ENCODE results near the gene D2HGDH.
A peak's percentile ranks its signal among the peaks of the same experiment; 100 is the strongest.
"Not testable (repeated sequence)": the region's sequence is repeated elsewhere in the genome, so short reads cannot be mapped to it uniquely, and the experiment has no call there.

Gene D2HGDH

DNA sequence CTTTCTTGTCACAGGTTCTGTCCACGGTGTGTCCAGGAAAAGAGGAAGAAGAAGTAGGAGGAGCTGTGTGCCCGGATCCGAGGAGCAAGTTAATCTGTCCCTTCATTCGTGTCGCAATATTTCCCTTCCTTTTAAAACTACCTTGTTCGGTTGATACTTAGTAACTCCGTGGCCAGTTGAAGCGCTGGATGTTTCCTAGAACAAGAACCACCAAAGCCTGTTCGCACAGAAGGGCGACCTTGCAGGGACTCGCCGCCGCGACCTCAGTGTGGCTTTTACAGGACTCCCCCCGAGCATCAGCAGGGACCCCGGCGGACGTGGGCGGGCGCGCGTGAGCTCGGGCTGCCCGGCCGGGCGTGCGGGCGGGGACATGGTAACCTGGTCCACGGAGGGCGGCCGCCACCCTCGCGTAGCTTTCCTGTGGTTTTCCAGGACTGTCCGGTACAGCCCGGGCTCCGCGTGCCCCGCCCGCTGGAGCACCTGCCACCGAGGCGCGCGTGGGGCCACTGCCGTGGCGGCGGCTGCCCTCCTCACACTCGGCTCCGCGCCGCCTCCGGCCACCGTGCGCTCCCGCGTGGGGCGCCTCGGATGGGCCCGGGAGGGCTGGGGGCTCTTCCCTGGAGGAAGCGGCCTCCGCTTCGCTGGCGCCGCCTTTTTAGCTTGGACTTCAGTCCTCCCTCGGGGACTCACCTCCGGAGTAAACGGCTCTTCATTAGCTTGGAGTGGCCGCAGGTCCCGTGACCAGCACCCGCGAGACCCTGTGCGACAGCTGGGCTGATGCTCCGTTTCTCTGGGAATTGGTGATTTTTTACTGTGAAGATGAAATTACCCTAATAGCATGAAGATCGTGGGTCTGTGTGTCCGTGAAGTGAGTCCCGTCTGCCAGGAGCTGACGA, 9.2 kb upstream of the D2HGDH start:
- no peak for DNase-seq (ENCODE audit: low spot score)

DNA sequence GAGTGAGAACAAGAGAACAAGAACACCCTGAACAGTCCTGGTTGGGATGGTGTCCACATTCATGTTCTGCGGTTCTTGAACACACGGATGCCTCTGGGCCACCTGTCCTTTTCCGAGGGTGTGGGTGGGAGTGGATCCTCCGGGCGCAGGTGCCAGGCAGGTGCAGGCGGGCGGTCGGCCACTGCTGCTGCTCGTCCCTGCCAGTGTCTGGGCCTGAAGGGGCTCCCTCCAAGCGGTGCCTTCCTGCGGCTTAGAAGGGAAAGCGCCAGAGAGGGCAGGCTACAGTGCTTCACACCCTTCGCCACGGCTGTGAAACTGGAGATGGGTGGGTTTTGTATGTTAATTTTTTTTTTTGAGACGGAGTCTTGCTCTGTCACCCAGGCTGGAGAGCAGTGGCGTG, 8.0 kb upstream of the D2HGDH start:
- DNase-seq (ENCODE audit: low spot score), result no peak

- DNase-seq (ENCODE audit: low spot score), result no peak
Measured at GRCh38 chr2:241728000-241728399, 6.4 kb upstream of the D2HGDH start.

DNA sequence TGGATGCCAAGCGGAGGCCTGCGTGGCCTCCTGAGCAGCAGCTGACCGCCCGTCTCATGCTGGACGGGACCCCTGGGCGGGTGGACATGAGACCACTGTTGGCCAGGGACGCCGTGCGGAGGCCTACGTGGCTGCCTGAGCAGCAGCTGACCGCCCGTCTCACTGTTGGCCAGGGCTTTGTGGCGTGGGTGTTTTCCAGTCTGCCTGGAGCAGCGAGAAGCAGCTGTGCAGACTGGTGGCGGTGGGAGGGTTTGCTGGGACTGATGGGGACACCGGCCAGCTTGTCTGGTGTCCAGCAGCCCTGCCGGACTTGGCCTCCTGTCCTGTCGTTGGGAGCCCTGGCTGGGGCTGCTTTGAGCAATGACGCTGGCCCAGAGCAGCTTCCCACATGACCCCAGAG, 5.8 kb upstream of the D2HGDH start:
- DNase-seq (ENCODE audit: low spot score), result no peak

GRCh38 chr2:241729868-241730267, 4.6 kb upstream of the D2HGDH start:
- no peak for DNase-seq (ENCODE audit: low spot score)

GRCh38 chr2:241730671-241731293, 3.6 kb upstream of the D2HGDH start:
- DNase-seq (ENCODE audit: low spot score), result no peak

DNA sequence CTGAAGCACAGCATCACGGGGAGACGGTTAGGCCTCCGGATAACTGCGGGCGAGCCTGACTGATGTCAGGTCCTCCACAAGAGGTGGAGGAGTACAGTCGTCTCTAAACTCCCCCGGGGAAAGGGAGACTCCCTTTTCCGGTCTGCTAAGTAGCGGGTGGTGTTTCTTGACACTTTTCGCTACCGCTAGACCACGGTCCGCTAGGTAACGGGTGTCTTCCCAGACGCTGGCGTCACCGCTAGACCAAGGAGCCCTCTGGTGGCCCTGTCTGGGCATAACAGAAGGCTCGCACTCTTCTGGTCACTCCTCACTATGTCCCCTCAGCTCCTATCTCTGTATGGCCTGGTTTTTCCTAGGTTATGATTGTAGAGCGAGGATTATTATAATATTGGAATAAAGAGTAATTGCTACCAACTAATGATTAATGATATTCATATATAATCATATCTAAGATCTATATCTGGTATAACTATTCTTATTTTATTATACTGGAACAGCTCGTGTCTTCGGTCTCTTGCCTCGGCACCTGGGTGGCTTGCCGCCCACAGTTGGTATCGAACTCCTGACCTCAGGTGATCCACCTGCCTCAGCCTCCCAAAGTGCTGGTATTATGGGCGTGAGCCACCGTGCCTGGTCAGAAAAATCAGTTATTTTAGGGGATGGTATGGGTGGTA, 1.8 kb upstream of the D2HGDH start:
- peak; percentile 57 for DNase-seq (ENCODE audit: low spot score)

DNA sequence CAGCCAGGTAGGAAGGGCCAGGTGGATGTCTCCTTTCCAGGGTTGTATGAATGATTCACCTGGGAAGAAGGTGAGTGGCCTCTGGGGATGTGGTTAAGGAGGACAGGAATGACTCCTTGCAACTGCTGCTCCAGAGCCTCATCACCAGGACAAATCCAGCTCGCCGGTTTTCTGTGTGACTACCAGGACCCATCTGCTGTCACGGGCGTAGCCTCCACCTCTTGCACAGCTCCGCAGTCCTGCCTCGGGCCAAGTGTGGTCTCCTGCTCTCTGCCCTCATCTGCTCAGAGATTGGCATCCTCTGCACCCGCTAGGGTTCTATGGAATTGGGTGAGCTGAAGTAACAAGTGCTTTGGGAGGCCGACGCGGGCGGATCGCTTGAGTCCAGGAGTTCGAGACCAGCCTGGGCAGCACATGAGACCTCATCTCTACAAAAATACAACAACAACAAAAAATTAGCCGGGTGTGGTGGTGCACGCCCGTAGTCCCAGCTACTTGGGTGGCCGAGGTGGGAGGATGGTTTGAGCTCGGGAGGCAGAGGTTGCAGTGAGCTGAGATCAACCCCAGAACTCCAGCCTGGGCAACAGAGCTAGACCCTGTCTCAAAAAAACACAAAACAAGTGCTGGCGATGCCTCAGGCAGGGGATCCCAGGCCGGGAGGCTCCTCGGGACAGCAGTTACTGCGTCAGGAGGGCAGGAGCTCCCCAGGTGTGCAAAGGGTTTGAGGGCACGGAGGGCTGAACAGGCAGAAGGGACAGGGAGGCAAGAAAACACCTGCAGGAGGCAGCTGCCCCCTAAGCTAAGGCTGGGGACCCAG, 831 bp upstream of the D2HGDH start:
- no peak for DNase-seq (ENCODE audit: low spot score)

GRCh38 chr2:241734208-241734466, 293 bp upstream of the D2HGDH start:
- no peak for DNase-seq (ENCODE audit: low spot score)

DNA sequence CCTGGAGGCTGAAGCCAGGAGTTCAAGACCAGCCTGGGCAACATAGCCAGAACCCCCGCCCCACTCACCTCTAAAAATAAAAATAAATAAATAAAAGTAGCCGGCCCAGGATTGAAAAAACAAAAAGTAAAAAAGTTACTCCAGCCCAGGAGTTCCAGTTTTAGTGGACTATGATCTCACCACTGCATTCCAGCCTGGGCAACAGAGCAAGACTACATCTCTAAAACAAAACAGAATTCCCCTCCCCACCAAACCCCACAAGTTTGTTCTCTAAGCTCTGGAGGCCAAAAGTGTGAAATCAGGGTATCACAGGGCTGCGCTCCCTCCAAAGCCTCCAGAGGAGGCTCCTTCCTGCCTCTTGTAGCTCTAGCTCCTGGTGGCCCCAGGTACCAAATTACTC, 1.7 kb downstream of the D2HGDH start:
- DNase-seq (ENCODE audit: low spot score), result no peak

GRCh38 chr2:241738040-241738686, 3.7 kb downstream of the D2HGDH start:
- no peak for DNase-seq (ENCODE audit: low spot score)

GRCh38 chr2:241739177-241739576, 4.7 kb downstream of the D2HGDH start:
- DNase-seq (ENCODE audit: low spot score), result no peak

DNA sequence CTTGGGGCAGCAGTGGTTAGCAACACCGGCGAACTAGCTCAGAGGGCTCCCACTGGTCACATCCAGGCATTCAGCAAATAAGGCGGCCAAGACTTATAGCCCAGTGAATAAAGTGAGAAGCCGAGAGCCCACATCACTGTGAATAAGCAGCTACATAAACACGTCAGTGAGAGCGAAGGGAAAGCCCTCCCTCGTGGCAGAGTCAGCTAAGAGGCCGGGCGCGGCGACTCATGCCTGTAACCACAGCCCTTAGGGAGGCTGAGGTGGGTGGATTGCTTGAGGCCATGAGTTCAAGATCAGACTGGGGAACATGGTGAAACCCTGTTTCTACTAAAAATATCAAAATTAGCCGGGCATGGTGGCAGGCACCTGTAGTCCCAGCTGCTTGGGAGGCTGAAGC, 5.2 kb downstream of the D2HGDH start:
- peak; percentile 34 for DNase-seq (ENCODE audit: low spot score)

- DNase-seq (ENCODE audit: low spot score), result peak; percentile 53
Measured at GRCh38 chr2:241741016-241741415, 6.6 kb downstream of the D2HGDH start.

GRCh38 chr2:241742320-241742939, 8.0 kb downstream of the D2HGDH start:
- no peak for DNase-seq (ENCODE audit: low spot score)

DNA sequence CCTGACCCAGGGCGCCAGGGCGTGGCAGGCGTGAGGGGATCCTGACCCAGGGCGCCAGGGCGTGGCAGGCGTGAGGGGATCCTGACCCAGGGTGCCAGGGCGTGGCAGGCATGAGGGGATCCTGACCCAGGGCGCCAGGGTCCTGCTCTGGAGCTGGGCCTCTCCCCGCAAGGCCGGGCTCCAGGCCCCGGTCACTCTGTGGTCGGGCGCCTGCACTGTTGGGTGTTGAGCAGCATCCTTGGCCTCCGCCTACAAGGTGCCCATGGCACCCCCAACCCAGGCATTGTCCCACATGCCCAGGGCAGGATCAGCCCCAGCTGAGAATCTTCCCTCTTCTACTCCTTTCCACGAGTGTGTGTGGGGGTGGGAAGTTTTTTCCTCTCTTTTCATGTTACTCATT, 8.6 kb downstream of the D2HGDH start:
- DNase-seq (ENCODE audit: low spot score), result not testable (repeated sequence)

DNA sequence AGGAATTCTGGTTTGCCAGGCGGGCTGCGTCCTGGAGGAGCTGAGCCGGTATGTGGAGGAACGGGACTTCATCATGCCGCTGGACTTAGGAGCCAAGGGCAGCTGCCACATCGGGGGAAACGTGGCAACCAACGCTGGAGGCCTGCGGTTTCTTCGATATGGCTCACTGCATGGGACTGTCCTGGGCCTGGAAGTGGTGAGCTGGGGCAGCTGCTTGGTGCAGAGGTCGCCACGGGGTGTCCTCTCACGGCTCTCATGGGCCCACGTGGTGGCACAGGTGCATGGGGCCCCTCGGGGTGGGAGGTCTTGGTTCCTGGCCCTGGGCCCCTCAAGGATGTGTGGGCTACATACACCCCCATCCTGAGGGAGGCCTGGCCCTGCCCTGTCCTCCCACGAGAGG, 9.2 kb downstream of the D2HGDH start:
- no peak for DNase-seq (ENCODE audit: low spot score)

- no peak for DNase-seq (ENCODE audit: low spot score)
Measured at GRCh38 chr2:241744028-241744754, 9.8 kb downstream of the D2HGDH start.

DNA sequence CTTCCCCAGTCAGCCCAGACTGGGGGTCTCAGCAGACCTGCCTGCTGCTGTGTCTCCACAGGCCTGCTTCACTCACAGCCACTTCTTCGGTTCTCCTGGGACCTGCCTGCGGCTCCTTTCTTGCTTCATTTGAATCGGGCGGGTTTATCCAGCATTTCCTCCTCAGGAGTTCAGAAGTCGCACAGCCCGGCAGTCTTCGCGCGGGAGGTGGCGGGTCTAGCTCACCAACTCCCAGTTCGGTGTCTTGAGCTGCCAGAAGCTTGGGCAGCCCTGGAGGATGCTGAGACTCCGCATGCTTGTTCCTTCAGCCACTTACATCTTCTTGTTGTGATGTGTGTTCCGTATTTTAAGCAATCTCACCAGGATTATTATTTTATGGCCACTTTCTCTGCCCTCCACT, 10.8 kb downstream of the D2HGDH start:
- no peak for DNase-seq (ENCODE audit: low spot score)

GRCh38 chr2:241746084-241746483, 11.7 kb downstream of the D2HGDH start:
- DNase-seq (ENCODE audit: low spot score), result no peak

Data from CD4-positive, alpha-beta T cell treated with Interleukin-15 for 4 hours (primary cell).